ENCODE results near the gene CST7.

Gene CST7, protein sequence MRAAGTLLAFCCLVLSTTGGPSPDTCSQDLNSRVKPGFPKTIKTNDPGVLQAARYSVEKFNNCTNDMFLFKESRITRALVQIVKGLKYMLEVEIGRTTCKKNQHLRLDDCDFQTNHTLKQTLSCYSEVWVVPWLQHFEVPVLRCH

DNA sequence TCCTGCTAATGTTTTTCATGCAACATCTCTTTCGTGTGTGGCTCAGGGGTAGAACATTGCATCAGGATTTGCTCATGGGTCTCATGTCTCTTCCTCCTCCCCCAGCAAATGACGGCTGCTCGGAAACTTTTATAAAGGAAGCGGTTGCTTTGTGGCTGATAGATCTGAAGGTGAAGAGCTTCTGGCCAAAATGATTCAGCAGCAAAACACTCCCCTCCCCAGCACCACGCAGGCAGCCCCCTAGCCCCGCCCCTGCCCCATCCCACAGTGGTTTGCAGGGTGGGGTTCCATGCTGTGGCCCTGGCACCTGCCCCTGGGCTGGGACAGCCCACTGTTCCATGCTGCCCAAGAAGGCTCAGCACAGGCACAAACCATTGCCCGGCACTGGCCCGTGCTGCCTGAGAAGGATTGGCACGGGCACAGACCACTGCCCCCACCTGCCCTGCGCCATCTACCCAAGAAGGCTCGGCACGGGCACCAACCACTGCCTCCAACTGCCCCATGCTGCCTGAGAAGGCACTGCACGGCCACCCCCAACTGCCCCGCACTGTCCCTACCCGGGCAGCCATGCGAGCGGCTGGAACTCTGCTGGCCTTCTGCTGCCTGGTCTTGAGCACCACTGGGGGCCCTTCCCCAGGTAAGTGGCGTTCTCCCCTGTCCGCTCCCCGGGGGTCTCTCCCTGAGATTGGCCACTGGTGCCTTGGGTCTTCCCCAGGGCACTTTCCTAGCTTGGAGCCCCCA is at the start of gene CST7:
Gene CST7, plus strand, starts transcription at position 331 of the 741 bp plus-strand sequence. Its CDS starts 237 bp downstream, at position 568.
- H3K27ac ChIP-seq (ENCODE audit: low read depth, low read length): no peak within 1 kb of the TSS

DNA sequence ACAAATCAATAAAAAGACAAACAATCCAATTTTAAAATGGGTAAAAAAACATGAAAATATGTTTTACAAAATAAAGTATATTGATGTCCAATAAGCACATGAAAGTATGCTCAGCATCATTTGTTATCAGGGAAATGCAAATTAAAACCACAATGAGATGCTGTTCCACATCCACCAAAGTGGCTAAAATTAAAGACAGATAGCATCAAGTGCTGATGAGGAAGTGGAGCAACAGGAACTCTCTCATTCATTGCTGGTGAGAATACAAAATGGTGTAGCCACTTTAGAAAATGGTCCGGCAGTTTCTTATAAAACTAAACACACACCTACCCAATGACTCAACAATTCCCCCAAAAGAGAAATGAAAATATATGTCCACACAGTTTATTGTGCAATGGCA is 42.3 kb upstream of the CST7 start:
- no peaks in the 10 kb centered on the region for H3K36me3 ChIP-seq (ENCODE audit: control insufficient read depth, insufficient read depth, low read length)
- peaks cover 25% of the 10 kb centered on the region; the same call in 1 of the 2 replicates for H3K27me3 ChIP-seq (ENCODE audit: control insufficient read depth, insufficient read depth, low read length)
- peaks cover 7% of the 10 kb centered on the region; the same call in 1 of the 2 replicates for H3K4me1 ChIP-seq (ENCODE audit: control insufficient read depth, insufficient read depth, low read length)
- H3K27ac ChIP-seq (ENCODE audit: low read depth, low read length): no peak overlapping the region
- H3K9ac ChIP-seq (ENCODE audit: low read length): no peak overlapping the region
- H3K9me3 ChIP-seq (ENCODE audit: control insufficient read depth, insufficient read depth, low read depth, low read length): peaks cover 24% of the 10 kb centered on the region
- no peak overlapping the region for H3K4me3 ChIP-seq (ENCODE audit: low read depth, low read length)

More for the DNA sequence above, at the start of gene CST7:
- Histone ChIP-seq H3K9ac (ENCODE audit: low read length) (no peak within 1 kb of the TSS), H3K4me3 (ENCODE audit: low read depth, low read length) (no peak within 1 kb of the TSS), H3K36me3 (ENCODE audit: control insufficient read depth, insufficient read depth, low read length) (no peaks in the 10 kb centered on the region), H3K27me3 (ENCODE audit: control insufficient read depth, insufficient read depth, low read length) (no peaks in the 10 kb centered on the region), H3K4me1 (ENCODE audit: control insufficient read depth, insufficient read depth, low read length) (peaks cover 2% of the 10 kb centered on the region; the same call in 1 of the 2 replicates), H3K9me3 (ENCODE audit: control insufficient read depth, insufficient read depth, low read depth, low read length) (no peaks in the 10 kb centered on the region)

DNA sequence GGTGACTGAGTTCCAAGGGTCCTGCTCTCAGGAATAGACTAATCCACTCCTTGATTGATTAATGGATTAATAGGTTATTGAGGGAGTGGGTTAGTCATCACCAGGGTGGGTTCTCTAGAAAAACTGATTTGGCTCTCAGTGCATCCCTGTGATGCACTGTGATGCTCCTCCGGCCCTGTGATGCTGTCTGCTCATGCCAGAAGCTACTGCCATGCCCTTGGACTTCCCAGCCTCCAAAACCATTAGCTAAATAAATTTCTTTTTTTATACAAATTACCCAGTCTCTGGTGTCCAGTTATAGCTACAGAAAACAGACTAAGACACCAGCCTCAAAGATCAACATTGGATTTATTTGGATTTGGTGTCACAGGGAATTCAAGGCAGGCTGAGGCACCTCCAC is 40.4 kb upstream of the CST7 start:
- Histone ChIP-seq H3K9ac (ENCODE audit: low read length) (no peak overlapping the region), H3K36me3 (ENCODE audit: control insufficient read depth, insufficient read depth, low read length) (no peaks in the 10 kb centered on the region), H3K27ac (ENCODE audit: low read depth, low read length) (no peak overlapping the region), H3K27me3 (ENCODE audit: control insufficient read depth, insufficient read depth, low read length) (peaks cover 44% of the 10 kb centered on the region), H3K4me1 (ENCODE audit: control insufficient read depth, insufficient read depth, low read length) (peaks cover 10% of the 10 kb centered on the region; the same call in 1 of the 2 replicates), H3K4me3 (ENCODE audit: low read depth, low read length) (no peak overlapping the region), H3K9me3 (ENCODE audit: control insufficient read depth, insufficient read depth, low read depth, low read length) (peaks cover 24% of the 10 kb centered on the region)

DNA sequence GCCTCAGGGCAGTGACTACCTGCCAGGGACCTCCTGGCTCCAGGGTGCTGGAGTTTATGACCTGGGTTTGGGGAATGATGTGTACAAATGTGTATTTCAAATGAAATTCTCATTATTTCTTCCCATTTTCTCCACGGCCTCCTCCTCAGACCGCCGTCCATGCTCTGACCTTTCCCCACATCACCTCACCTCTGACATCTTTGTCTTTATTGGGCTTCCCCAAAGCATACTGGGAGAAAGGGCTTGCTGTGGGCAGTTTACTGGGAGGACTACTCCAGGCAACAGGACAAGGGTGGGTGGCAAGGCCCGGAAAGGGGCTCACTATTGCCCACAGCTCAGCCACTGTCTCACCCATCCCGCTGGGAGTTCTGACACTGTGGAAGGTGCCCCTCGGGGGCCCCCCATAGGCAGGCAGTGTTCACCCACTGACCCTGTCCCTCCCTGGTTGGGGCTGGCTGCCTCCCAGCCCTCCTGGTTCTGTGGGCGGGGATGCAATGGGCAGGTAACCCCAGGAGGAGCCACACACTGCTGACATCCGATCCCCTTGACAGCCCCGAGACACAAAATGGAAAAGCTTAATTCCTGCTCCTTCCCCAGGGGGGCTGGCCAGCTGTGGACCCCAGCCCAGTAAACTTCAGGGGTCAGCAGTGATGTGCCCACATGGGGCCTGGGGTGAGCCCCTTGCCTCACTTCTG is 39.8 kb upstream of the CST7 start:
- Histone ChIP-seq H3K4me1 (ENCODE audit: control insufficient read depth, insufficient read depth, low read length) (peaks cover 10% of the 10 kb centered on the region; the same call in 1 of the 2 replicates), H3K4me3 (ENCODE audit: low read depth, low read length) (no peak overlapping the region), H3K9me3 (ENCODE audit: control insufficient read depth, insufficient read depth, low read depth, low read length) (peaks cover 24% of the 10 kb centered on the region), H3K27me3 (ENCODE audit: control insufficient read depth, insufficient read depth, low read length) (peaks cover 44% of the 10 kb centered on the region), H3K36me3 (ENCODE audit: control insufficient read depth, insufficient read depth, low read length) (no peaks in the 10 kb centered on the region), H3K9ac (ENCODE audit: low read length) (no peak overlapping the region), H3K27ac (ENCODE audit: low read depth, low read length) (no peak overlapping the region)

DNA sequence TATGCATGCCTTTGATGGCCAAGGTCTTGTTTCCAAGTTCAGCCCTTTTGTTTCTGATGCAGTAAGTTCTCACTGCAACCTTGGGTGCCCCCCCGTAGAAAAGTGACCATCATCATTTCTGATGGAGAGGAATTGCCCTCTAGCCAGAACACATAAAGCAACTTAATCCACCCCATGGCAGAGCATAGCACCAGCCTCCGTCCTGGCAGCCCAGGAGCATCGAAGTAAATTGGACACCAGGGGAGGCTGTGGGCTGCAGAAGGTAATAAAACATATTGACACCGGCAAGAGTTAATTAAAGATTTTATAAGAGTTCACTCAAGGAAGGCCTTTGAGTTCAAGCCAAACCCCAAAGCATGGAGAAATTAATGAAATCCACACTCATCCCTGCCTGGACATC is 39.2 kb upstream of the CST7 start:
- Histone ChIP-seq H3K27me3 (ENCODE audit: control insufficient read depth, insufficient read depth, low read length) (peaks cover 49% of the 10 kb centered on the region), H3K4me3 (ENCODE audit: low read depth, low read length) (no peak overlapping the region), H3K9ac (ENCODE audit: low read length) (no peak overlapping the region), H3K36me3 (ENCODE audit: control insufficient read depth, insufficient read depth, low read length) (no peaks in the 10 kb centered on the region), H3K9me3 (ENCODE audit: control insufficient read depth, insufficient read depth, low read depth, low read length) (peaks cover 24% of the 10 kb centered on the region), H3K27ac (ENCODE audit: low read depth, low read length) (no peak overlapping the region), H3K4me1 (ENCODE audit: control insufficient read depth, insufficient read depth, low read length) (peaks cover 10% of the 10 kb centered on the region; the same call in 1 of the 2 replicates)

DNA sequence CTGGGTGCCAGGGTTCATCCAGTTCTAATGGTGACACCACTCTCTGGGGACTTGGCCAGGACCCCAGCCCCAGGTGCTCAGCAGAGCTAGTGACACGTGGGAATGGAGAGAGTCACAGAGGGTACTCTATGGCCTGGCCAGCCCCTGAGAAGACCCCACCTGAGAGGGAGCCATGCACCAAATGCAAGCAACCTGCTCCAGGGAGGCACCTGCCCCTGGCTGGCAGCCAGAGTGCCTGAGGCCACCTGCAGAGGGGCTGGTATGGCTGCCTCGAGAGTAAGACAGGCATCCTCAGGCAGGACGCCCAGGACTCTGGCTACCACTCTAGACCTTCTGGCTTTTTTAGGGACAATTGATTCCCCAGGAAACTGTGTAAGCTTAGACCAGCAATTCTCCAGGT is 38.6 kb upstream of the CST7 start:
- Histone ChIP-seq H3K9ac (ENCODE audit: low read length) (no peak overlapping the region), H3K4me3 (ENCODE audit: low read depth, low read length) (no peak overlapping the region), H3K4me1 (ENCODE audit: control insufficient read depth, insufficient read depth, low read length) (peaks cover 10% of the 10 kb centered on the region; the same call in 1 of the 2 replicates), H3K27ac (ENCODE audit: low read depth, low read length) (no peak overlapping the region), H3K36me3 (ENCODE audit: control insufficient read depth, insufficient read depth, low read length) (no peaks in the 10 kb centered on the region), H3K27me3 (ENCODE audit: control insufficient read depth, insufficient read depth, low read length) (peaks cover 54% of the 10 kb centered on the region), H3K9me3 (ENCODE audit: control insufficient read depth, insufficient read depth, low read depth, low read length) (peaks cover 24% of the 10 kb centered on the region)

DNA sequence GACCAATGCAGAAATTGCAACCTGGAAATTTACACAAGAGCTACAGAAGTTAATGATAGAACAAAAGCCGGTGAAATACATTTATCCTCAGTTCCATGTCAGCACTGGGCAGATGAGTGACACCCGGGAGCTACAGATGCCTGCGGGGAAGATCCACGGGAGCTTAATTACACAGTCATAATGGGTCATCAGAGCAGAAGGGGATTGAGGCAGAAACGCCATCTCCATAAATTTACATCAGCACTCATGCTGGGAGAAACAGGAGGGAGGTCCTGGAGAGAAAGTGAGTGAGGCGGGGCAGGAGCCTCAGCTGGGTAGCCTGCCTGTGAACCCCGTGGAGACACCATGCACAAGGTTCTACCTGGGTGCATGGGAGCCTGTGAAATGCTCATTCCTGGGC is 37.6 kb upstream of the CST7 start:
- H3K9ac ChIP-seq (ENCODE audit: low read length): no peak overlapping the region
- H3K4me3 ChIP-seq (ENCODE audit: low read depth, low read length): no peak overlapping the region
- H3K27me3 ChIP-seq (ENCODE audit: control insufficient read depth, insufficient read depth, low read length): peaks cover 56% of the 10 kb centered on the region
- peaks cover 10% of the 10 kb centered on the region; the same call in 1 of the 2 replicates for H3K4me1 ChIP-seq (ENCODE audit: control insufficient read depth, insufficient read depth, low read length)
- no peaks in the 10 kb centered on the region for H3K36me3 ChIP-seq (ENCODE audit: control insufficient read depth, insufficient read depth, low read length)
- H3K9me3 ChIP-seq (ENCODE audit: control insufficient read depth, insufficient read depth, low read depth, low read length): peaks cover 24% of the 10 kb centered on the region
- no peak overlapping the region for H3K27ac ChIP-seq (ENCODE audit: low read depth, low read length)

DNA sequence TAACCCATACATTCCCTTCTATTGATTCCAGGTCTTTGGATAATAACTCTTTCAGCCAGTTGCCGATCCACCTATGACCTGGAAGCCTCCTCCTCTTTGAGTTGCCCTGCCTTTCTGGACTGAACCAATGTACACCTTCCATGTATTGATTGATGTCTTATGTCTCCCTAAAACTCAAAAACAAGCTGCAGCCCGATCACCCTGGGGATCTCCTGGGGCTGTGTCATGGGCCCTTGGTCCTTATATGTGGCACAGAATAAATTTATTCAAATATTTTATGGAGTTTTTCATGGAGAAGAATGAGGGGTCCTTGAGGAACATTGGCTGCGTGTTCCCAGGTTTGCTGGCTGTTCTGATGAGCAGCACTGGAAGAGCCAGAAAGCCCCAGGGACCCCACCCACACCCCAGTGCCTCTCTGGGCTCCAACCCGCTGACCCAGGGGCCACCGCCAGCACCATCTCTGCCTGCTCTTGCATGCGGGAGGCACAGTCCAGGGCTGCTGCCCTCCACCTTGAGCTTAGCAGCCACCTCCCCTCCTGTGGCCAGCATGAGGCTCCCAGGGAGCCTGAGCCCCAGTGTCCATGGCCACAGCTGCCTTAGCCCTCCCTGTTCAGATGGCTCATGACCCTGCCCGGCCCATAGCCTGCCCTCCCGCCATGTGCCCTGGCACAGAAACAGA is 36.5 kb upstream of the CST7 start:
- no peak overlapping the region for H3K27ac ChIP-seq (ENCODE audit: low read depth, low read length)
- no peak overlapping the region for H3K4me3 ChIP-seq (ENCODE audit: low read depth, low read length)
- peaks cover 10% of the 10 kb centered on the region; the same call in 1 of the 2 replicates for H3K4me1 ChIP-seq (ENCODE audit: control insufficient read depth, insufficient read depth, low read length)
- H3K36me3 ChIP-seq (ENCODE audit: control insufficient read depth, insufficient read depth, low read length): no peaks in the 10 kb centered on the region
- no peak overlapping the region for H3K9ac ChIP-seq (ENCODE audit: low read length)
- H3K27me3 ChIP-seq (ENCODE audit: control insufficient read depth, insufficient read depth, low read length): peaks cover 67% of the 10 kb centered on the region
- peaks cover 14% of the 10 kb centered on the region; the same call in 1 of the 2 replicates for H3K9me3 ChIP-seq (ENCODE audit: control insufficient read depth, insufficient read depth, low read depth, low read length)

DNA sequence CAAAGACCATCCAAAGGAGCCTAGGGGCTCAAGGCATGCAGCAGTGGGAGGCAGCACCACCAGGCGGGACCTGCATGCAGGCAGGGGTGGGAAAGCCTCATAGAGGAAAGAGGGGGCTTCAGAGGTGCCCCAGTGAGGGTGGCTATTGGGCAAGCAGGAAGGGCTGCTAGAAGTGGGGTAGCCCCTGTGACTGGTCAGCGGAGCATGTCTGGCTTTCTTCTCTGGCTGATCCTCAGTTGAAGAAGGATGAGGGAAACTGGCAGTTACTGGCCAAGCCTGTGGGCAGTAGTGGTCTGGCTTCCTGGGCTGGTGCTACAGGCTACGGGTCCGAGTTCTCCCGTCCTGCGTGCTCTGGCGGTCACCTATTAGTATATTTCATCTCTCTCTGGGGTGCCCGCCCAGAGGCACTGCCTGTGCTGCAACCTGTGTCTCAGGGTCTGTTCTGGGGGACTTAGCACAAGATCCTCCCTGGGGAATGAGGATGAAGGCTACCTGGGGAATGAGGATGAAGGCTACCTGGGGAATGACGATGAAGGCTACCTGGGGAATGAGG is 35.9 kb upstream of the CST7 start:
- Histone ChIP-seq H3K4me3 (ENCODE audit: low read depth, low read length) (no peak overlapping the region), H3K9ac (ENCODE audit: low read length) (no peak overlapping the region), H3K27me3 (ENCODE audit: control insufficient read depth, insufficient read depth, low read length) (peaks cover 73% of the 10 kb centered on the region), H3K27ac (ENCODE audit: low read depth, low read length) (no peak overlapping the region), H3K36me3 (ENCODE audit: control insufficient read depth, insufficient read depth, low read length) (no peaks in the 10 kb centered on the region), H3K9me3 (ENCODE audit: control insufficient read depth, insufficient read depth, low read depth, low read length) (peaks cover 11% of the 10 kb centered on the region; the same call in 1 of the 2 replicates), H3K4me1 (ENCODE audit: control insufficient read depth, insufficient read depth, low read length) (peaks cover 10% of the 10 kb centered on the region; the same call in 1 of the 2 replicates)

DNA sequence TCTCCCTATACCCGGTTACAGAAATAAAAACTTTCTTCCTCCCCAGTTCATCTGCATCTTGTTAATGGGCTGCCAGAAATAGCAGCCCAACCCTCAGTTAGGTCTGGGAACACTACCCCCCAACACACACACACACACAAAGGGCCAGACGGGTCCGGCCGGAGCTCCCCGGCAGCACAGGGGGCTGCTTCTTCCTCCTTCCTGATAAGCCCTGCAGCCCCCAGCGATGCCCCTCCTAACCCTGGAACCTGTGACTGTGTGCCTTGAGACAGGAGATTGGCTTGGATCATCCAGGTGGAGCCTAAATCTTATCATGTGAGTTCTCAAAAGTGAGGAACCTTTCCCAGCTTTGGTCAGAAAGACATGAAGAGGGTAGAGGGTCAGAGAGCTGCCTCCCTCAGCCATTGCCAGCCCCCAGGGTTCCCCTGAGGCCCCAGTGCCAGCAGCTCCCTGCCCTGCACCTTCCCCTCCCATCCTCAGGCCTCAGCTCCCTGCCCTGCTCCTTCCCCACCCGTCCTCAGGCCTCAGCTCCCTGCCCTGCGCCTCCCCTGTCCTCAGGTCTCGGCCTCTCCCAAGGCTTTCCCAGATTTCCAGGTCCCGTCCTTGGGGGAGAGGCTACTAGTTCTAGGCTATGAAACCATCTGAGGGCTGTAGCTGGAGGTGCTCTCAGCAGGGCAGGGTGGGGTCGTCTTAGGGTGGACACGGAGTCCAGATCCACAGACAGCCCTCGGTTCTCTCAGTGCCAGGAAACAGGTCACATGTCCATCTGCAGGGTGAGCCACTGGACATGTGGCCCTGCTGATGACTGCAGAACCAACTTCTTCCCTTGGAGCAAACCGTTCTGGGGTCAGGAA is 34.5 kb upstream of the CST7 start:
- no peaks in the 10 kb centered on the region for H3K36me3 ChIP-seq (ENCODE audit: control insufficient read depth, insufficient read depth, low read length)
- no peaks in the 10 kb centered on the region for H3K9me3 ChIP-seq (ENCODE audit: control insufficient read depth, insufficient read depth, low read depth, low read length)
- peaks cover 10% of the 10 kb centered on the region; the same call in 1 of the 2 replicates for H3K4me1 ChIP-seq (ENCODE audit: control insufficient read depth, insufficient read depth, low read length)
- H3K9ac ChIP-seq (ENCODE audit: low read length): no peak overlapping the region
- H3K27ac ChIP-seq (ENCODE audit: low read depth, low read length): no peak overlapping the region
- peaks cover 66% of the 10 kb centered on the region for H3K27me3 ChIP-seq (ENCODE audit: control insufficient read depth, insufficient read depth, low read length)
- H3K4me3 ChIP-seq (ENCODE audit: low read depth, low read length): no peak overlapping the region
